GM21576 (cell line): ENCODE data around the gene SUPT6H.
"Not testable (repeated sequence)": the region's sequence is repeated elsewhere in the genome, so short reads cannot be mapped to it uniquely, and the experiment has no call there.

Experiments
- ATAC-seq: cut with Tn5 transposase; IDR thresholded peaks from one replicate; pipeline ENCODE4 v1.9.1; 2021; ENCODE audit warnings: mild to moderate bottlenecking, moderate library complexity; ENCODE audit not compliant: unreplicated experiment

SUPT6H gene

GRCh38 chr17:28646039-28646754, 15.8 kb upstream of the SUPT6H start:
- no peak for ATAC-seq

- no peak for ATAC-seq
Observed at GRCh38 chr17:28648698-28649097, 13.3 kb upstream of the SUPT6H start.

GRCh38 chr17:28655160-28655559, 6.8 kb upstream of the SUPT6H start:
- no peak for ATAC-seq

DNA sequence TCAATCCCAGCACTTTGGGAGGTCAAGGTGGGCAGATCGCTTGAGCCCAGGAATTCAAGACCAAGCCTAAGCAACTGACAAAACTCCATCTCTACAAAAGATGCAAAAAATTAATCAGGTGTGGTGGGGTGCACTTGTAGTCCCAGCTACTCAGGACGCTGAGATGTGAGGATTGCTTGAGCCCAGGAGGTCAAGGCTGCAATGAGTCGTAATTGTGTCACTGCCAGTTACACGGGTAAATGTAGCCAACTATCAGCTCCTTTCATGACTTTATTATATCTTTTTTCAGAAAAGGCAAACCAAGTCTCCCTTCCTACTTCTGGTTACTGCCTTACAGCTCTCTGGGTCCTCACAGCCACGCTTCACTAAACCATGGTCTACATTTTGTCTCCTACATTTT, 4.2 kb upstream of the SUPT6H start:
- no peak for ATAC-seq

DNA sequence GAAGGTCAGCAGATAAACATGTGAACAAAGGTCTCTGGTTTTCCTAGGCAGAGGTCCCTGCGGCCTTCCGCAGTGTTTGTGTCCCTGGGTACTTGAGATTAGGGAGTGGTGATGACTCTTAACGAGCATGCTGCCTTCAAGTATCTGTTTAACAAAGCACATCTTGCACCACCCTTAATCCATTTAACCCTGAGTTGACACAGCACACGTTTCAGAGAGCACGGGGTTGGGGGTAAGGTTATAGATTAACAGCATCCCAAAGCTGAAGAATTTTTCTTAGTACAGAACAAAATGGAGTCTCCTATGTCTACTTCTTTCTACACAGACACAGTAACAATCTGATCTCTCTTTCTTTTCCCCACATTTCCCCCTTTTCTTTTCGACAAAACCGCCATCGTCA, 3.7 kb upstream of the SUPT6H start:
- not testable (repeated sequence) for ATAC-seq

DNA sequence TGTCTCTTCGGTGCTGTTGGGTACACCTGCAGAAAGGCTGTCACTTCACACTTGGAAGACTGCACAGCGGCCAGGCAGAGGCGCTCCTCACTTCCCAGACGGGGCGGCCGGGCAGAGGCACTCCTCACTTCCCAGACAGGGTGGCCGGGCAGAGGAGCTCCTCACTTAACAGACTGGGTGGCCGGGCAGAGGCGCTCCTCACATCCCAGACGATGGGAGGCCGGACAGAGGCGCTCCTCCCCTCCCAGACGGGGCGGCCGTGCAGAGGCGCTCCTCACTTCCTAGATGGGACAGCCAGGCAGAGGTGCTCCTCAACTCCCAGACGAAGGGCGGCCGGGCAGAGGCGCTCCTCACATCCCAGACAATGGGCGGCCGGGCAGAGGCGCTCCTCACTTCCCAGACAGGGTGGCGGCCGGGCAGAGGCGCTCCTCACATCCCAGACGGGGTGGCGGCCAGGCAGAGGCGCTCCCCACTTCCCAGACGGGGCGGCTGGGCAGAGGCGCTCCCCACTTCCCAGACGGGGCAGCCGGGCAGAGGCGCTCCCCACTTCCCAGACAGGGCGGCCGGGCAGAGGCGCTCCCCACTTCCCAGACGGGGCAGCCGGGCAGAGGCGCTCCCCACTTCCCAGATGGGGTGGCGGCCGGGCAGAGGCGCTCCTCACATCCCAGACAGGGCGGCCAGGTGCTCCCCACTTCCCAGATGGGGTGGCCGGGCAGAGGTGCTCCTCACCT, 3.1 kb upstream of the SUPT6H start:
- ATAC-seq: not testable (repeated sequence)

GRCh38 chr17:28659497-28659881, 2.5 kb upstream of the SUPT6H start:
- ATAC-seq: not testable (repeated sequence)

DNA sequence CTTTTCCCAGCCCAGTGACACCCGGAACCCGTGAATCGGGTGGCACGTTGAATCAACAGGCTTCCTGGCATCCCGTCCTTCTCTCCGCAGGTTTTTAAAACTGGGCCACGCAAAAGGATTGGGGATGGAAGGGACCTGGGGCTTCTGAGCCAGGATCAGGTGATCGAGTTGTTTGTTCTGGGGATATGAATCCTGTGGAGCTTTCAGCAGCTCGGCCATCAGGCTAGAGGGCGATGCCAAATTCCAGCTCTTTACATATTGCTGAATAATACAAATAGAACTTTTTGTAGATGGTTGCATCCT, 473 bp downstream of the SUPT6H start:
- ATAC-seq: no peak

- no peak for ATAC-seq
Observed at GRCh38 chr17:28663723-28664122, 1.7 kb downstream of the SUPT6H start.

DNA sequence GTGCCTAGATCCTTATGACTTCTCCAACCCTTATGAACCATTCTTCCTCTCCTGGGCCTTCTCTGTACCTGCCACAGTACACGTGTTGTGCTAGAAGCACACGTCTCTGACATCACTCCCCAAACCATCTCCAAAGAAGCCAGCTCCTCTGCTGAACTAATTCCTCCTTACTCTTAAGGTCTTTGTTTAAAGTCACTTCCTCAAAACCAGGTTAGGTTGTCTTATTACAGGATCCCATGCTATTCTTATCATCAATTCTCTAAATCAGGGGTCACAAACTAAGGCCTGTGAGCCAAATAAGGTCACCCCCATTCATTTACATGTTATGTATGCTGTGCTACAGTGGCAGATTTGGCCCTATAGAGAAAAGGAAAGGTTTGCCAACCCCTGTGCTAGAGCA, 4.0 kb downstream of the SUPT6H start:
- no peak for ATAC-seq

- ATAC-seq: no peak
Observed at GRCh38 chr17:28667870-28668269, 5.9 kb downstream of the SUPT6H start.

- no peak for ATAC-seq
Observed at GRCh38 chr17:28669918-28670317, 7.9 kb downstream of the SUPT6H start.

- ATAC-seq: no peak
Observed at GRCh38 chr17:28675490-28675889, 13.5 kb downstream of the SUPT6H start.

DNA sequence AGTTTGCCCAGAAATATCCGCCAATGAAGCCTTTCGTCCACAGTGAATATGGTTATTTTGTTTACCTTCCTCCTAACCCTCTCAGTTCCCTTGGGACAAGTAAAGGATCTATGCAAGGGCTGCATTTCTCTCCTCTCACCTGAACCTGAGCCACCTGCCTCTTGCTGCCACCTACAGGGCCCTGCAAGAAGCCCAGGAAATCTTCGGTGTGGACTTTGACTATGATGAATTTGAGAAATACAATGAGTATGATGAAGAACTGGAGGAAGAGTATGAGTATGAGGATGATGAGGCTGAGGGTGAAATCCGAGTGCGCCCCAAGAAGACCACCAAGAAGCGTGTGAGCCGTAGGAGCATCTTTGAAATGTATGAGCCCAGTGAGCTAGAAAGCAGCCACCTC, 14.0 kb downstream of the SUPT6H start:
- ATAC-seq: no peak

- ATAC-seq: no peak
Observed at GRCh38 chr17:28682655-28683054, 20.6 kb downstream of the SUPT6H start.

DNA sequence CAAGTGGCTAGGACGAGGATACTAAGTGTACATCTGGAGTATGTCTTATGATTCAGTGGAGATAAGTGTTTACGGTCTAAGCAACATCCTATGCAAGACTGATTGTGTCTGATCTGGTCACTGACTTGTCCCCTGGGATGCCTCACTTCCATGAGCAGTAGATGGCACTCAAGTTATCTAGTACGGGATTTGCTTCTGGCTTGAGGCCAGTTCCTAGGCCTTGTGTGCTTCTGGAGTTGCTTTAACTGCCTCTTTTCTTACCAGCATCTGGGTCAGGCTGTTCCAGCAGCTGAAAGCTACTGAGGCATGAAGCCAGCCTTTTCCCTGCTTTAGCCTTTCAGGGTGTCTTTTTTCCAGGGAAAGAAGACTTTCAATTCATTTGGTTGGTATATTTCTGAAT, 23.0 kb downstream of the SUPT6H start:
- no peak for ATAC-seq

- ATAC-seq: no peak
Observed at GRCh38 chr17:28685366-28685765, 23.4 kb downstream of the SUPT6H start.

GRCh38 chr17:28686296-28686695, 24.3 kb downstream of the SUPT6H start:
- no peak for ATAC-seq

- no peak for ATAC-seq
Observed at GRCh38 chr17:28688481-28688880, 26.5 kb downstream of the SUPT6H start.

DNA sequence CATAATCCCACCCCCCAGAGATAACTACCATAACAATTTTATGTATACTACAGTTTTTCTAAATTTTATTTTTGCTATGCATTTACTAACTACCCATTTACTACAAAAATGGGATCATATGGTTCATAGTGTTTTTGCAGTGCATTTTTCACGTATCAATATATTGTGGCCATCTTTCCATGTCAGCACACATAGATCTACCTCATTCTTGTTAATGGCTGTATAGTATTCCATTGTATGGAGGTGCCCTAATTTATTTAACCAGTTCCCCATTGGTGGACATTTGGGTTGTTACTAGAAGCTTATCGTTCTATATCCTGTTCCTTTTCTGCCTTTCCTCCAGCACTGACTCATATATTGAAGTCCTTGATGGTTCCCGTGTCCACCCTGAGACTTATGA, 27.0 kb downstream of the SUPT6H start:
- ATAC-seq: no peak

- ATAC-seq: no peak
Observed at GRCh38 chr17:28693869-28694268, 31.9 kb downstream of the SUPT6H start.

DNA sequence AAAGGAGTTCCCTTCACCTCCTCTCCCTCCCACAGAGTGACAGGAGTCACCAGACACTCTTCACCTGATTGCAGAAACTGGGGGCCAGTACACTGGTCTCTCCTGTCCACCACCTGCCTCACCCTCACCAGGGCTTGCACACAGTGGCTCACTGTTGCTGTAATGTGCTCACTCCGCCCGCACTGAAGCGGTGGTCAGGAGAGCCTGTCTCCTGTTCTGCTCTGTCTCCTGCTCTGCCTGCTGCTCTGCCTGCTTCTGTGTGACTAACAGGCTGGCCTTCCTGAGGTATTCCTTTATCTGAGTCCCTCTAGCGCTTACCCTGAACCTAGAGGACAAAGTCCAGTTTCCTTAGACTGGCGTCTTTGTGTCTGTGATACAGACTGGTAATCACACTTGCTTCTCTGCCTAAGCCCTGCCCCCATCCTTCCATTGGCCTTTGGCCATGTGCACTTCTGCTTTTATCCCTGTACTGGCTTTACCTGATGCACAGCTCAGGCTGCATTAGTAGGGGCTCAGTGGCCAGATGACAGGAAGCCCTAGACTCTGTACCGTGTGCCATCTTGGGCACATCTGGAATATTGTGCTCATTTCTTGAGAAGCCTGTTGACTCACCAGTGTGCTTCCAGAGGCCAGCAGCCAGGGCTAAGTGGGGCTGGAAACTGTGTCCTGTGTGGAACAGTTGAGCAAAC, 36.4 kb downstream of the SUPT6H start:
- ATAC-seq: no peak
